Heart left ventricle (tissue), 13 donors: Measurements from ENCODE around the gene TBX1.

Source experiments
- CTCF ChIP-seq, 12 donors: fragments of 200-600 bp; sonication (generic) in 4 of 12; IDR thresholded peaks; one replicate each; pipeline versions ENCODE4 v1.5.0 to v1.8.0; 2018 to 2022; ENCODE audit warnings: antibody characterized with exemption in 12 of 12, mild to moderate bottlenecking in 5 of 12
- POLR2A ChIP-seq, 2 donors: fragments of 450-650 bp; IDR thresholded peaks; one replicate each; pipeline ENCODE4 v1.6.1; 2017; ENCODE audit warnings: antibody characterized with exemption in 2 of 2, mild to moderate bottlenecking in 2 of 2, moderate library complexity in 2 of 2
- donor health status: ischemic (EF 13 %, LVEDD 7.1; RV severe dilation, severe dysfunction).
- donor health status: DM: no; HTN: yes; CAD: no.
- donor health status: DM: no; HTN: no; CAD: no.
- donor health status: ischemic (EF 25% LVEDD 6.9; RV normal size, moderate dysfunction).
- donor health status: ischemic (EF 25% LVEDD 5.7; RV mildly dilated, moderate dysfunction).
- donor health status: ischemic (EF 35%, LVEDD 5.7; RV mildly dilated, moderate dysfunction).
- donor health status: nonischemic (EF 11% LVEDD 7.7; RV severe dilation, severe dysfunction).
- donor health status: DM: yes; HTN: yes; CAD: no.
- donor health status: PGD.
- donor health status: ischemic (EF 29% LVEDD 5.4; RV normal size, mild dysfunction).
- donor health status: nonischemic (EF 23%, LVEDD 6.1; RV moderate dilation, normal function).

GRCh38 chr22:19728271-19728670 lies 32.3 kb upstream of the TBX1 start:
- TF ChIP-seq CTCF (IDR thresholded peaks at IDR 0.05) (no peak), POLR2A (IDR thresholded peaks at IDR 0.05) (no peak)
